HCT116 (cell line): ENCODE measurements around the gene PAX5. TPM values are rescaled to one million over a fixed set of nuclear protein-coding genes. Genes with fewer than 3 reads are reported as not detected.

Experiments used
- ATAC-seq: fragments of 200-7000 bp; cut with Tn5 transposase; 2 replicates; pipeline ENCODE4 v1.9.1; 2020; ENCODE audit warnings: mild to moderate bottlenecking, moderate library complexity
- BruUV-seq: library from RNA; stranded (reverse); fragments of 400-500 nt; replicated peaks from 2 replicates; lab custom pipeline; 2021; lab: Mats Ljungman, UMichigan
- CTCF ChIA-PET: fragments of 300-600 bp; sonication (Branson Sonifier 250); formaldehyde crosslinking; loops from one replicate; lab custom pipeline; 2021; ENCODE audit warnings: antibody characterized with exemption; lab: Charles Lee
- POLR2A ChIA-PET: fragments of 300-600, 350-600 bp; sonication (Branson Sonifier 250); formaldehyde crosslinking; loops from one replicate; lab custom pipeline; 2021; ENCODE audit warnings: antibody characterized with exemption; lab: Charles Lee
- RAD21 ChIA-PET, 2 experiments: fragments of 300-600 bp; sonication (Branson Sonifier 250); formaldehyde crosslinking; loops; one replicate each; lab custom pipeline; 2023; ENCODE audit warnings: low total read pairs in 2 of 2; ENCODE audit not compliant: uncharacterized antibody in 2 of 2, unreplicated experiment in 2 of 2, low non-redundant PET in 1 of 2; lab: Charles Lee
- DNase-seq: peaks from one replicate; pipeline ENCODE4 v3.0.0-alpha.2; 2010; ENCODE audit warnings: low read depth, low spot score
- H2AFZ ChIP-seq: fragments of 200-600 bp; shearing (Covaris generic), sonication (generic); 2 replicates; pipeline ENCODE4 v1.6.1; 2017; ENCODE audit warnings: low read depth, mixed run types, mixed read lengths, antibody characterized with exemption, low read length; ENCODE audit not compliant: poor library complexity, severe bottlenecking
- H3K27ac ChIP-seq: 2 replicates; pipeline ENCODE4 v1.5.1; 2012; ENCODE audit warnings: low read depth, low read length
- H3K27me3 ChIP-seq: fragments of 200-600 bp; sonication (generic); 2 replicates; pipeline ENCODE4 v1.6.1; 2016; ENCODE audit warnings: mixed run types, low read length, mixed read lengths; ENCODE audit not compliant: insufficient read depth
- H3K36me3 ChIP-seq, 2 experiments: fragments of 200-500 bp in 1 of 2; fragments of 200-600 bp in 1 of 2; sonication (Bioruptor generic) in 1 of 2; sonication (generic) in 1 of 2; 2 replicates each; pipeline versions ENCODE4 v1.5.1 to v1.6.1; 2014 to 2016; ENCODE audit warnings: low read length in 2 of 2, inconsistent platforms in 1 of 2, mixed read lengths in 1 of 2, mixed run types in 1 of 2; ENCODE audit not compliant: insufficient read depth in 2 of 2, control insufficient read depth in 1 of 2
- H3K4me1 ChIP-seq, 2 experiments: fragments of 200-600 bp in 1 of 2; sonication (generic) in 1 of 2; 2 replicates each; pipeline versions ENCODE4 v1.5.1 to v1.6.1; 2012 to 2017; ENCODE audit warnings: low read length in 2 of 2, inconsistent platforms in 1 of 2, mild to moderate bottlenecking in 1 of 2, mixed read lengths in 1 of 2, mixed run types in 1 of 2, moderate library complexity in 1 of 2; ENCODE audit not compliant: insufficient read depth in 2 of 2, control insufficient read depth in 1 of 2
- H3K4me2 ChIP-seq: fragments of 200-600 bp; sonication (generic); 2 replicates; pipeline ENCODE4 v1.6.1; 2017; ENCODE audit warnings: mixed run types, low read length, mixed read lengths
- H3K4me3 ChIP-seq, 2 experiments: fragments of 200-600 bp in 1 of 2; sonication (generic) in 1 of 2; replicated peaks in 1 of 2; 2 replicates each; pipeline ENCODE4 v1.5.1; 2011 to 2016; ENCODE audit warnings: low read length in 2 of 2, control low read depth in 1 of 2, low read depth in 1 of 2, mild to moderate bottlenecking in 1 of 2, mixed read lengths in 1 of 2, mixed run types in 1 of 2
- H3K79me2 ChIP-seq: fragments of 200-600 bp; sonication (generic); 2 replicates; pipeline ENCODE4 v1.6.1; 2017; ENCODE audit warnings: mild to moderate bottlenecking, mixed run types, low read length, moderate library complexity, mixed read lengths; ENCODE audit not compliant: insufficient read depth
- H3K9ac ChIP-seq: fragments of 200-600 bp; sonication (generic); 2 replicates; pipeline ENCODE4 v1.6.1; 2016; ENCODE audit warnings: low read length, mixed read lengths
- H3K9me2 ChIP-seq: fragments of 200-600 bp; sonication (generic), shearing (Covaris generic); 2 replicates; pipeline ENCODE4 v1.6.1; 2017; ENCODE audit warnings: mixed run types, mild to moderate bottlenecking, moderate library complexity; ENCODE audit not compliant: insufficient read depth
- H3K9me3 ChIP-seq, 2 experiments: fragments of 200-500 bp in 1 of 2; fragments of 200-600 bp in 1 of 2; sonication (Bioruptor generic) in 1 of 2; sonication (generic) in 1 of 2; 2 replicates each; pipeline ENCODE4 v1.6.1; 2014 to 2017; ENCODE audit warnings: low read length in 2 of 2, mixed read lengths in 2 of 2, inconsistent platforms in 1 of 2, low read depth in 1 of 2, mild to moderate bottlenecking in 1 of 2, mixed run types in 1 of 2, moderate library complexity in 1 of 2; ENCODE audit not compliant: control insufficient read depth in 1 of 2, insufficient read depth in 1 of 2
- H4K20me1 ChIP-seq: fragments of 200-600 bp; sonication (generic), shearing (Covaris generic); 2 replicates; pipeline ENCODE4 v1.6.1; 2017; ENCODE audit warnings: mixed run types, mild to moderate bottlenecking, moderate library complexity; ENCODE audit not compliant: insufficient read depth
- CBX3 ChIP-seq: IDR thresholded peaks from 2 replicates; pipeline ENCODE4 v1.6.1; 2012; ENCODE audit warnings: low read depth
- JUND ChIP-seq: IDR thresholded peaks from 2 replicates; pipeline ENCODE4 v1.6.1; 2012
- MAX ChIP-seq: IDR thresholded peaks from 2 replicates; pipeline ENCODE4 v1.6.1; 2012
- POLR2AphosphoS5 ChIP-seq: IDR thresholded peaks from 2 replicates; pipeline ENCODE4 v1.6.1; 2011; ENCODE audit warnings: mild to moderate bottlenecking, low read depth, low read length, moderate library complexity
- REST ChIP-seq: IDR thresholded peaks from 2 replicates; pipeline ENCODE4 v1.6.1; 2012; ENCODE audit warnings: low read depth
- SIN3A ChIP-seq: IDR thresholded peaks from 2 replicates; pipeline ENCODE4 v1.6.1; 2012; ENCODE audit warnings: low read depth
- SP1 ChIP-seq: IDR thresholded peaks from 2 replicates; pipeline ENCODE4 v1.6.1; 2012; ENCODE audit warnings: low read depth
- TCF7L2 ChIP-seq: IDR thresholded peaks from 2 replicates; pipeline ENCODE4 v1.7.0; 2011; ENCODE audit warnings: borderline replicate concordance, inconsistent platforms; ENCODE audit not compliant: insufficient read depth, insufficient read length; ENCODE audit errors: extremely low read depth
- YY1 ChIP-seq: IDR thresholded peaks from 2 replicates; pipeline ENCODE4 v1.6.1; 2011; ENCODE audit warnings: low read length, low read depth, moderate library complexity, mild to moderate bottlenecking; ENCODE audit not compliant: insufficient replicate concordance; ENCODE audit errors: extremely low read depth
- ZNF274 ChIP-seq: fragments of 200-500 bp; sonication (Bioruptor generic); IDR thresholded peaks from 2 replicates; pipeline ENCODE4 v1.6.1; 2014; ENCODE audit warnings: mild to moderate bottlenecking, low read depth, low read length, inconsistent platforms
- intact Hi-C: fragments of 100-400 bp; cut with micrococcal nuclease; formaldehyde crosslinking; loops from 2 replicates; pipeline ENCODE4 v1.10.0; 2022
- total RNA-seq: library from RNA; stranded (reverse); gene quantifications from one replicate; pipeline ENCODE4 v1.2.1, GENCODE V29; 2021; ENCODE audit not compliant: unreplicated experiment
- TF ChIP-seq, protein P1 (sequence below): IDR thresholded peaks from 2 replicates; pipeline ENCODE4 v1.6.1; 2011; ENCODE audit warnings: mild to moderate bottlenecking, low read length, moderate library complexity; ENCODE audit not compliant: insufficient replicate concordance; ENCODE audit errors: extremely low read depth

The PAX5 gene
- total RNA-seq, 1 experiment from 2014 or later, result 0.17 TPM

- Histone ChIP-seq H3K9me3 (no peaks in the 10 kb centered on the region), H3K9ac (no peak overlapping the region), H3K4me2 (no peak overlapping the region), H3K4me1 (peaks cover 0 to 2% of the 10 kb centered on the region in 2 experiments; a peak in 1 of 4 replicates), H3K79me2 (no peaks in the 10 kb centered on the region), H3K27me3 (0 out of 2 replicates have a peak, but pooled peaks cover under 1% of the 10 kb centered on the region), H3K27ac (no peak overlapping the region), H4K20me1 (no peaks in the 10 kb centered on the region), H3K9me2 (no peaks in the 10 kb centered on the region), H2AFZ (no peak overlapping the region), H3K36me3 (no peaks in the 10 kb centered on the region), H3K4me3 (no peak overlapping the region)
- ChIA-PET CTCF (no interaction called here), RAD21 (no interaction called here), POLR2A (no interaction called here)
- no TSS peak for BruUV-seq
- intact Hi-C loops, result no loop called here
- ATAC-seq (no peak), DNase-seq (no peak)
- TF ChIP-seq JUND (no peak), YY1 (no peak), CBX3 (no peak), MAX (no peak), SIN3A (no peak), TCF7L2 (no peak)
These were observed 927 bp downstream of the PAX5 start for GRCh38 chr9:37033141-37033540.

GRCh38 chr9:37032713-37033112 lies 1.4 kb downstream of the PAX5 start:
- Histone ChIP-seq H2AFZ (no peak overlapping the region), H3K9me2 (no peaks in the 10 kb centered on the region), H3K9ac (no peak overlapping the region), H3K4me2 (no peak overlapping the region), H3K27ac (no peak overlapping the region), H3K4me1 (peaks cover 0 to 6% of the 10 kb centered on the region in 2 experiments; a peak in 2 of 4 replicates), H3K4me3 (no peak overlapping the region), H3K9me3 (no peaks in the 10 kb centered on the region), H3K79me2 (no peaks in the 10 kb centered on the region), H3K27me3 (no peaks in the 10 kb centered on the region), H3K36me3 (no peaks in the 10 kb centered on the region), H4K20me1 (no peaks in the 10 kb centered on the region)
- no TSS peak for BruUV-seq
- no peak for ATAC-seq
- intact Hi-C loops, result no loop called here
- ChIA-PET POLR2A (no interaction called here), CTCF (no interaction called here), RAD21 (no interaction called here)
- no peak for DNase-seq
- TF ChIP-seq ZNF274 (no peak), MAX (no peak), SP1 (no peak), REST (no peak), JUND (no peak), POLR2AphosphoS5 (no peak), SIN3A (no peak)
- TF ChIP-seq, protein P1, sequence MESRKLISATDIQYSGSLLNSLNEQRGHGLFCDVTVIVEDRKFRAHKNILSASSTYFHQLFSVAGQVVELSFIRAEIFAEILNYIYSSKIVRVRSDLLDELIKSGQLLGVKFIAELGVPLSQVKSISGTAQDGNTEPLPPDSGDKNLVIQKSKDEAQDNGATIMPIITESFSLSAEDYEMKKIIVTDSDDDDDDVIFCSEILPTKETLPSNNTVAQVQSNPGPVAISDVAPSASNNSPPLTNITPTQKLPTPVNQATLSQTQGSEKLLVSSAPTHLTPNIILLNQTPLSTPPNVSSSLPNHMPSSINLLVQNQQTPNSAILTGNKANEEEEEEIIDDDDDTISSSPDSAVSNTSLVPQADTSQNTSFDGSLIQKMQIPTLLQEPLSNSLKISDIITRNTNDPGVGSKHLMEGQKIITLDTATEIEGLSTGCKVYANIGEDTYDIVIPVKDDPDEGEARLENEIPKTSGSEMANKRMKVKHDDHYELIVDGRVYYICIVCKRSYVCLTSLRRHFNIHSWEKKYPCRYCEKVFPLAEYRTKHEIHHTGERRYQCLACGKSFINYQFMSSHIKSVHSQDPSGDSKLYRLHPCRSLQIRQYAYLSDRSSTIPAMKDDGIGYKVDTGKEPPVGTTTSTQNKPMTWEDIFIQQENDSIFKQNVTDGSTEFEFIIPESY, result no peak
